HG03097 (cell line): ENCODE measurements around the gene SKAP1.
"Not testable (repeated sequence)": the region's sequence is repeated elsewhere in the genome, so short reads cannot be mapped to it uniquely, and the experiment has no call there.

Source experiments
- ATAC-seq: cut with Tn5 transposase; IDR thresholded peaks from one replicate; pipeline ENCODE4 v1.9.1; 2021; ENCODE audit not compliant: unreplicated experiment, low FRiP score

The SKAP1 gene

GRCh38 chr17:48451489-48451888, 21.5 kb upstream of the SKAP1 start:
- no peak for ATAC-seq

GRCh38 chr17:48449335-48449734, 19.3 kb upstream of the SKAP1 start:
- ATAC-seq: not testable (repeated sequence)

GRCh38 chr17:48445248-48445620, 15.2 kb upstream of the SKAP1 start:
- ATAC-seq: no peak

- ATAC-seq: no peak
Measured at GRCh38 chr17:48444516-48445247, 14.7 kb upstream of the SKAP1 start.

GRCh38 chr17:48443712-48444111, 13.7 kb upstream of the SKAP1 start:
- no peak for ATAC-seq

GRCh38 chr17:48442819-48443218, 12.8 kb upstream of the SKAP1 start:
- ATAC-seq: no peak

GRCh38 chr17:48441862-48442261, 11.8 kb upstream of the SKAP1 start:
- ATAC-seq: no peak

GRCh38 chr17:48441231-48441711, 11.3 kb upstream of the SKAP1 start:
- ATAC-seq: peak; percentile 66

- ATAC-seq: no peak
Measured at GRCh38 chr17:48440669-48441068, 10.7 kb upstream of the SKAP1 start.

GRCh38 chr17:48439875-48440505, 10.0 kb upstream of the SKAP1 start:
- no peak for ATAC-seq

- ATAC-seq: no peak
Measured at GRCh38 chr17:48439110-48439850, 9.3 kb upstream of the SKAP1 start.

GRCh38 chr17:48438516-48439061, 8.6 kb upstream of the SKAP1 start:
- ATAC-seq: no peak

- ATAC-seq: no peak
Measured at GRCh38 chr17:48433896-48434295, 3.9 kb upstream of the SKAP1 start.

- ATAC-seq: no peak
Measured at GRCh38 chr17:48432820-48433775, 3.1 kb upstream of the SKAP1 start.

- no peak for ATAC-seq
Measured at GRCh38 chr17:48429156-48429555, 858 bp downstream of the SKAP1 start.

GRCh38 chr17:48427598-48427997, 2.4 kb downstream of the SKAP1 start:
- ATAC-seq: no peak

- no peak for ATAC-seq
Measured at GRCh38 chr17:48426761-48427500, 3.1 kb downstream of the SKAP1 start.

GRCh38 chr17:48426019-48426665, 3.9 kb downstream of the SKAP1 start:
- ATAC-seq: no peak

GRCh38 chr17:48422060-48422459, 8.0 kb downstream of the SKAP1 start:
- not testable (repeated sequence) for ATAC-seq
